SK-N-SH (cell line): ENCODE results near the gene APC.

ENCODE experiments used
- CHD2 ChIP-seq: fragments of 150-350 bp; IDR thresholded peaks from 2 replicates; pipeline ENCODE4 v1.6.1; 2018; ENCODE audit warnings: low read length; ENCODE audit not compliant: partially characterized antibody
- CTCF ChIP-seq: fragments of 200-600 bp; sonication (generic); IDR thresholded peaks from 2 replicates; pipeline ENCODE4 v1.6.1; 2017; ENCODE audit warnings: antibody characterized with exemption, mild to moderate bottlenecking, moderate library complexity
- EP300 ChIP-seq, 2 experiments: IDR thresholded peaks; 2 replicates each; pipeline versions ENCODE4 v1.4.0 to v1.6.1; 2012; ENCODE audit warnings: borderline replicate concordance in 1 of 2, low read depth in 1 of 2, low read length in 1 of 2
- EZH2phosphoT487 ChIP-seq: fragments of 200-600 bp; sonication (generic); IDR thresholded peaks from 2 replicates; pipeline ENCODE4 v1.6.1; 2017; ENCODE audit warnings: low read depth, mixed run types, mild to moderate bottlenecking, antibody characterized with exemption, moderate library complexity, borderline replicate concordance
- IRF3 ChIP-seq: fragments of 150-350 bp; IDR thresholded peaks from 2 replicates; pipeline ENCODE4 v1.6.1; 2016; ENCODE audit warnings: mild to moderate bottlenecking, low read depth, low read length
- NRF1 ChIP-seq: IDR thresholded peaks from 2 replicates; pipeline ENCODE4 v1.6.1; 2012; ENCODE audit warnings: low read depth, mild to moderate bottlenecking, low read length
- POLR2AphosphoS5 ChIP-seq: IDR thresholded peaks from 2 replicates; pipeline ENCODE4 v1.6.1; 2012; ENCODE audit warnings: low read depth, low read length
- RCOR1 ChIP-seq: fragments of 150-350 bp; IDR thresholded peaks from 2 replicates; pipeline ENCODE4 v1.6.1; 2017; ENCODE audit warnings: antibody characterized with exemption, low read length
- TCF12 ChIP-seq: IDR thresholded peaks from 2 replicates; pipeline ENCODE4 v1.4.0; 2012
- TF ChIP-seq, protein P1 (sequence below): IDR thresholded peaks from 2 replicates; pipeline ENCODE4 v1.4.0; 2012; ENCODE audit warnings: low read depth, borderline replicate concordance
- TF ChIP-seq, protein P2 (sequence below): fragments of 150-350 bp; IDR thresholded peaks from 2 replicates; pipeline ENCODE4 v1.6.1; 2017; ENCODE audit warnings: antibody characterized with exemption, low read length, low read depth, borderline replicate concordance

GRCh38 chr5:112732131-112732530, 5.6 kb upstream of the APC start:
- TF ChIP-seq CTCF: no peak
- TF ChIP-seq EP300 (IDR thresholded peaks at IDR 0.05; ENCODE audit: borderline replicate concordance in 1 of 2, low read depth in 1 of 2, low read length in 1 of 2): no peak
- TF ChIP-seq CHD2: no peak
- TF ChIP-seq, protein P1, sequence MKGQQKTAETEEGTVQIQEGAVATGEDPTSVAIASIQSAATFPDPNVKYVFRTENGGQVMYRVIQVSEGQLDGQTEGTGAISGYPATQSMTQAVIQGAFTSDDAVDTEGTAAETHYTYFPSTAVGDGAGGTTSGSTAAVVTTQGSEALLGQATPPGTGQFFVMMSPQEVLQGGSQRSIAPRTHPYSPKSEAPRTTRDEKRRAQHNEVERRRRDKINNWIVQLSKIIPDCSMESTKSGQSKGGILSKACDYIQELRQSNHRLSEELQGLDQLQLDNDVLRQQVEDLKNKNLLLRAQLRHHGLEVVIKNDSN: no peak
- TF ChIP-seq, protein P2, sequence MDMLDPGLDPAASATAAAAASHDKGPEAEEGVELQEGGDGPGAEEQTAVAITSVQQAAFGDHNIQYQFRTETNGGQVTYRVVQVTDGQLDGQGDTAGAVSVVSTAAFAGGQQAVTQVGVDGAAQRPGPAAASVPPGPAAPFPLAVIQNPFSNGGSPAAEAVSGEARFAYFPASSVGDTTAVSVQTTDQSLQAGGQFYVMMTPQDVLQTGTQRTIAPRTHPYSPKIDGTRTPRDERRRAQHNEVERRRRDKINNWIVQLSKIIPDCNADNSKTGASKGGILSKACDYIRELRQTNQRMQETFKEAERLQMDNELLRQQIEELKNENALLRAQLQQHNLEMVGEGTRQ: no peak
- no peak for TF ChIP-seq RCOR1
- TF ChIP-seq NRF1: no peak
- no peak for TF ChIP-seq TCF12
- no peak for TF ChIP-seq POLR2AphosphoS5
- TF ChIP-seq EZH2phosphoT487: no peak
- TF ChIP-seq IRF3: no peak
